Ovary (tissue), 9 donors: ENCODE results near the gene CD247. TPM values are rescaled to one million over a fixed set of nuclear protein-coding genes. Genes with fewer than 3 reads are reported as not detected.

Experiments used
- DNase-seq, 5 donors: peaks; one replicate each; pipeline ENCODE4 v3.0.0-alpha.2; 2019 to 2020
- H3K27ac ChIP-seq, 2 donors: fragments of 200-600 bp; one replicate each; pipeline versions ENCODE4 v1.5.1 to v1.8.0; 2019 to 2022
- H3K27me3 ChIP-seq: fragments of 200-600 bp; one replicate; pipeline ENCODE4 v1.8.0; 2022
- H3K36me3 ChIP-seq: fragments of 200-600 bp; sonication (generic); one replicate; pipeline ENCODE4 v1.5.1; 2019
- H3K4me1 ChIP-seq: one replicate; pipeline ENCODE4 v1.8.1; 2013; ENCODE audit warnings: mild to moderate bottlenecking, moderate library complexity; ENCODE audit not compliant: insufficient read depth
- H3K4me3 ChIP-seq: fragments of 200-600 bp; sonication (generic); one replicate; pipeline ENCODE4 v1.5.1; 2017
- H3K9me3 ChIP-seq, 2 donors: fragments of 200-600 bp in 1 of 2; sonication (generic) in 1 of 2; one replicate each; pipeline versions ENCODE4 v1.5.1 to v1.8.1; 2013 to 2019; ENCODE audit warnings: mild to moderate bottlenecking in 1 of 2, moderate library complexity in 1 of 2
- CTCF ChIP-seq, 3 donors: fragments of 450-650 bp in 2 of 3; fragments of 200-600 bp in 1 of 3; IDR thresholded peaks; one replicate each; pipeline versions ENCODE4 v1.5.1 to v1.8.0; 2016 to 2022; ENCODE audit warnings: antibody characterized with exemption in 3 of 3, mild to moderate bottlenecking in 1 of 3
- EP300 ChIP-seq: sonication (generic); formaldehyde crosslinking; IDR thresholded peaks from one replicate; pipeline ENCODE4 v1.6.1; 2017; ENCODE audit warnings: antibody characterized with exemption
- POLR2A ChIP-seq: fragments of 450-650 bp; IDR thresholded peaks from one replicate; pipeline ENCODE4 v1.6.1; 2017; ENCODE audit warnings: antibody characterized with exemption, mild to moderate bottlenecking, moderate library complexity
- WGBS, 3 donors: extraction: QIAGEN DNeasy Blood & Tissue Kit in 1 of 3; methylation state at CpG; one replicate each; pipeline versions ENCODE4 v1.1.5 to v1.1.7; 2013 to 2017; 5-methylcytosine and 5-hydroxymethylcytosine counted together
- intact Hi-C, 4 donors: fragments of 100-400 bp; cut with DNase I; formaldehyde crosslinking; loops; one replicate each; pipeline versions ENCODE4 v1.11.0 to v1.15.1; 2022 to 2023
- polyA plus RNA-seq, 2 donors: library from polyadenylated mRNA; stranded (reverse); fragments of 200-250 nt in 1 of 2; fragments of 350-450 nt in 1 of 2; fragmentation: Illumina TruSeq in 1 of 2; extraction: RNeasy Lipid Tissue Mini Kit (QIAGEN cat#74804) in 1 of 2; gene quantifications; one replicate each; pipeline ENCODE4 v1.2.3, GENCODE V29; 2013 to 2014
- total RNA-seq, 7 donors: library from RNA; depleted of rRNA in 2 of 7; stranded (reverse); fragments of >200 nt in 2 of 7; fragmentation: NEBNext Ultra II Directional in 3 of 7; extraction: Animal tissue kit (Norgen Biotek cat#: 25700) in 3 of 7; gene quantifications; one replicate each; pipeline versions ENCODE4 v1.1.0 to v1.2.4, GENCODE V29; 2016 to 2023
- donor health status: DM: no; HTN: no; CAD: no; lungs with moderate emphysema.
- donor health status: DM: no; HTN: no; CAD: no.
- donor health status: Bipolar disorder and iron deficiency.
- donor health status: DM: yes; HTN: yes; CAD: no.
- donor health status: DM: no; HTN: no; CAD: no.
- donor health status: DM: yes; HTN: yes; CAD: no.

Gene CD247
- total and polyA plus RNA-seq, 9 donors = 0.32 to 3.3 (median 0.47) TPM

- no peak for TF ChIP-seq CTCF (IDR thresholded peaks at IDR 0.05)
- TF ChIP-seq EP300 = no peak
- TF ChIP-seq POLR2A = no peak
- no peak overlapping the region for H3K27ac ChIP-seq
- 54 to 69% (median 67%) methylated on average over 10 of the region's 10 CpGs for WGBS, 3 donors
- H3K36me3 ChIP-seq = no peaks in the 10 kb centered on the region
- no peaks in the 10 kb centered on the region for H3K4me1 ChIP-seq
- H3K27me3 ChIP-seq = no peaks in the 10 kb centered on the region
- no peak for DNase-seq
- H3K9me3 ChIP-seq = no peaks in the 10 kb centered on the region
- no peak overlapping the region for H3K4me3 ChIP-seq
- intact Hi-C loops = no loop called here
These were observed 45.4 kb downstream of the CD247 start for GRCh38 chr1:167472752-167473521.

GRCh38 chr1:167471568-167471967 is 46.8 kb downstream of the CD247 start:
- H3K27me3 ChIP-seq = no peaks in the 10 kb centered on the region
- no peak overlapping the region for H3K4me3 ChIP-seq
- TF ChIP-seq POLR2A = no peak
- no peak for TF ChIP-seq EP300
- TF ChIP-seq CTCF (IDR thresholded peaks at IDR 0.05) = no peak
- intact Hi-C loops = no loop called here
- 47 to 64% (median 63%) methylated on average over 5 of the region's 5 CpGs for WGBS, 3 donors
- H3K36me3 ChIP-seq = no peaks in the 10 kb centered on the region
- no peaks in the 10 kb centered on the region for H3K9me3 ChIP-seq
- peaks cover 1% of the 10 kb centered on the region for H3K4me1 ChIP-seq
- DNase-seq = no peak
- no peak overlapping the region for H3K27ac ChIP-seq

- no peak overlapping the region for H3K27ac ChIP-seq
- peaks cover 1% of the 10 kb centered on the region for H3K4me1 ChIP-seq
- intact Hi-C loops = no loop called here
- no peaks in the 10 kb centered on the region for H3K27me3 ChIP-seq
- DNase-seq = no peak
- H3K9me3 ChIP-seq = no peaks in the 10 kb centered on the region
- TF ChIP-seq CTCF (IDR thresholded peaks at IDR 0.05) = no peak
- no peak for TF ChIP-seq POLR2A
- no peak for TF ChIP-seq EP300
- WGBS, 3 donors = 87 to 92% (median 88%) methylated on average over 7 of the region's 7 CpGs
- no peaks in the 10 kb centered on the region for H3K36me3 ChIP-seq
- H3K4me3 ChIP-seq = no peak overlapping the region
These were observed 48.9 kb downstream of the CD247 start for GRCh38 chr1:167469280-167469965.

- Histone ChIP-seq H3K4me1 (peaks cover 1% of the 10 kb centered on the region), H3K4me3 (no peak overlapping the region), H3K27ac (no peak overlapping the region), H3K36me3 (no peaks in the 10 kb centered on the region), H3K9me3 (no peaks in the 10 kb centered on the region), H3K27me3 (no peaks in the 10 kb centered on the region)
- intact Hi-C loops = no loop called here
- 49 to 62% (median 62%) methylated on average over 9 of the region's 9 CpGs for WGBS, 3 donors
- no peak for DNase-seq
- TF ChIP-seq POLR2A (no peak), EP300 (no peak), CTCF (IDR thresholded peaks at IDR 0.05) (no peak)
These were observed 50.6 kb downstream of the CD247 start for GRCh38 chr1:167467752-167468151.
